ENCODE data around the gene RAB15. TPM values are rescaled to one million over a fixed set of nuclear protein-coding genes. Genes with fewer than 3 reads are reported as not detected.
A peak's percentile ranks its signal among the peaks of the same experiment; 100 is the strongest.

RAB15 gene
- total and polyA plus RNA-seq, 2 of the 8 experiments (the other 6 are each of a cell fraction or from before 2014, with no cell fraction given): 38.8 to 58.1 TPM

GRCh38 chr14:64915029-64915424, 57.1 kb downstream of the RAB15 start:
- H2BK120ac ChIP-seq (replicated peaks; ENCODE audit: low read depth, low read length): no peak overlapping the region
- ChIA-PET POLR2A (ENCODE audit: partially characterized antibody) (interaction anchor here (0.6 to 2.3 kb wide), 14 partner anchors 9 to 169 kb away, joined by 3 to 17 read pairs (median 4); no protein-coding TSS in a partner anchor), CTCF (ENCODE audit: partially characterized antibody) (interaction anchor here (1.0 to 1.7 kb wide), 10 partner anchors 10 to 244 kb away, joined by 3 to 9 read pairs (median 3); no protein-coding TSS in a partner anchor)
- H3K9me3 ChIP-seq (ENCODE audit: insufficient read depth in 2 of 2, low read depth in 1 of 2, low read length in 1 of 2): no peaks in the 10 kb centered on the region
- no peak overlapping the region for H3K23ac ChIP-seq (ENCODE audit: insufficient read length)
- 0 out of 2 replicates have a peak overlapping the region, but pooled peaks have one; percentile 39 for H2AK5ac ChIP-seq (ENCODE audit: low read depth, low read length)
- H3K79me1 ChIP-seq (ENCODE audit: low read depth, low read length): no peaks in the 10 kb centered on the region; the same call in none of the 2 replicates
- H3K14ac ChIP-seq (ENCODE audit: insufficient read length): no peak overlapping the region
- DNase-seq (ENCODE audit: low read depth in 1 of 2, low spot score in 2 of 2) (no peak), FAIRE-seq (no peak)
- TF ChIP-seq SP2 (IDR thresholded peaks at IDR 0.05; ENCODE audit: low read length) (no peak), SIN3A (conservative IDR thresholded peaks at IDR 0.05 in 1 of 2, IDR thresholded peaks at IDR 0.05 in 1 of 2; ENCODE audit: low read depth in 1 of 2, low read length in 2 of 2) (no peak), KDM5A (IDR thresholded peaks at IDR 0.05; ENCODE audit: low read length) (no peak), KDM4A (IDR thresholded peaks at IDR 0.05; ENCODE audit: low read depth, low read length, severe bottlenecking) (no peak)
- H3K4me2 ChIP-seq (ENCODE audit: insufficient read depth in 1 of 2, low read depth in 2 of 2, low read length in 2 of 2): peak overlapping the region; percentile 79 to 90
- H3K79me2 ChIP-seq (ENCODE audit: control insufficient read depth in 1 of 2, insufficient read depth in 2 of 2, low read length in 2 of 2): peaks cover 5 to 28% of the 10 kb centered on the region in 2 experiments; a peak in 3 of 4 replicates
- H3K36me3 ChIP-seq (ENCODE audit: control insufficient read depth in 2 of 4, insufficient read depth in 4 of 4, low read length in 3 of 4): no peaks in the 10 kb centered on the region
- 43% methylated on average over 4 of the region's 4 CpGs; no CpG with 5 or more reads in 1 of the 2 experiments for WGBS, 2 experiments (ENCODE audit: extremely low coverage in 1 of 2, insufficient coverage in 1 of 2, insufficient read length in 1 of 2, insufficient replicate concordance in 2 of 2, low coverage in 1 of 2, low lambda C conversion rate in 2 of 2, missing lambda C conversion rate in 1 of 2)
- H3K27me3 ChIP-seq (replicated peaks in 1 of 4; ENCODE audit: control insufficient read depth in 3 of 4, extremely low read depth in 1 of 4, insufficient read depth in 3 of 4, low read length in 3 of 4): no peaks in the 10 kb centered on the region
- peak overlapping the region; percentile 75 to 90 (median 89) for H3K4me3 ChIP-seq (ENCODE audit: extremely low read depth in 1 of 4, insufficient read depth in 2 of 4, low read depth in 3 of 4, low read length in 4 of 4)
- H3K27ac ChIP-seq (ENCODE audit: low read depth, low read length): peak overlapping the region; percentile 86
- no peak overlapping the region for H4K91ac ChIP-seq (replicated peaks; ENCODE audit: insufficient read length, low read length)
- H3K4me1 ChIP-seq (replicated peaks in 1 of 4; ENCODE audit: control insufficient read depth in 3 of 4, insufficient read depth in 4 of 4, low read length in 3 of 4): peaks cover 0 to 4% (median 3%) of the 10 kb centered on the region in 4 experiments; a peak in 4 of 7 replicates
- H2BK15ac ChIP-seq (ENCODE audit: low read length): no peak overlapping the region
- no peak overlapping the region for H3K56ac ChIP-seq (replicated peaks; ENCODE audit: insufficient read length, low read depth, low read length)
- no peak overlapping the region for H3K18ac ChIP-seq (ENCODE audit: extremely low read depth, low read length)
- H2BK5ac ChIP-seq (ENCODE audit: low read depth, low read length): peak overlapping the region; percentile 84; the same call in 1 of the 2 replicates
- H2AFZ ChIP-seq (ENCODE audit: low read length): no peak overlapping the region
- no peak overlapping the region for H3K4ac ChIP-seq (replicated peaks; ENCODE audit: insufficient read length, low read depth, low read length)
- H4K8ac ChIP-seq (ENCODE audit: extremely low read depth, insufficient read depth, low read length): no peak overlapping the region; the same call in 1 of the 2 replicates
- H3K23me2 ChIP-seq (ENCODE audit: low read depth, low read length): peaks cover 5% of the 10 kb centered on the region
- H2BK12ac ChIP-seq (ENCODE audit: low read depth, low read length): no peak overlapping the region
- H4K20me1 ChIP-seq (replicated peaks in 1 of 2; ENCODE audit: control insufficient read depth in 1 of 2, insufficient read depth in 2 of 2, low read length in 2 of 2): no peaks in the 10 kb centered on the region
- no peak overlapping the region for H2BK20ac ChIP-seq (ENCODE audit: low read length)
- no peak overlapping the region for H4K5ac ChIP-seq (ENCODE audit: insufficient read length, low read depth, low read length)
- peak overlapping the region; percentile 89 to 95 (median 94) for H3K9ac ChIP-seq (replicated peaks in 1 of 4; ENCODE audit: extremely low read depth in 1 of 4, low read depth in 3 of 4, low read length in 3 of 4)

Measured in H1 (cell line).